DOHH2 (cell line): Measurements from ENCODE around the gene COQ9.

Experiments
- H3F3A ChIP-seq: fragments of 200-600 bp; sonication (generic), shearing (Covaris generic); 2 replicates; pipeline ENCODE4 v1.6.0; 2016; ENCODE audit warnings: antibody characterized with exemption, mild to moderate bottlenecking; ENCODE audit not compliant: control insufficient read depth, insufficient read depth
- H3K27ac ChIP-seq: fragments of 200-600 bp; sonication (generic); 2 replicates; pipeline ENCODE4 v1.5.1; 2014; ENCODE audit warnings: low read depth, mild to moderate bottlenecking, low read length, moderate library complexity
- H3K27me3 ChIP-seq: fragments of 200-600 bp; sonication (generic); 2 replicates; pipeline ENCODE4 v1.6.1; 2014; ENCODE audit warnings: mild to moderate bottlenecking, low read length, mixed read lengths; ENCODE audit not compliant: control insufficient read depth
- H3K36me3 ChIP-seq: fragments of 200-600 bp; sonication (generic); 2 replicates; pipeline ENCODE4 v1.6.1; 2014; ENCODE audit warnings: mild to moderate bottlenecking, low read length, moderate library complexity, mixed read lengths; ENCODE audit not compliant: control insufficient read depth
- H3K4me1 ChIP-seq: fragments of 200-600 bp; sonication (generic); 2 replicates; pipeline ENCODE4 v1.6.1; 2014; ENCODE audit warnings: mild to moderate bottlenecking, low read length, mixed read lengths; ENCODE audit not compliant: control insufficient read depth
- H3K4me2 ChIP-seq: fragments of 200-600 bp; sonication (generic); 2 replicates; pipeline ENCODE4 v1.6.0; 2014; ENCODE audit warnings: mild to moderate bottlenecking, low read length, moderate library complexity
- H3K4me3 ChIP-seq: fragments of 200-600 bp; sonication (generic); 2 replicates; pipeline ENCODE4 v1.5.1; 2014; ENCODE audit warnings: mild to moderate bottlenecking, low read length, mixed read lengths
- H3K79me2 ChIP-seq: fragments of 200-600 bp; sonication (generic); 2 replicates; pipeline ENCODE4 v1.6.1; 2014; ENCODE audit warnings: mild to moderate bottlenecking, low read length, mixed read lengths; ENCODE audit not compliant: control insufficient read depth
- H3K9me2 ChIP-seq: fragments of 200-600 bp; sonication (generic); replicated peaks from 2 replicates; pipeline ENCODE4 v1.6.1; 2014; ENCODE audit warnings: mild to moderate bottlenecking, low read length, mixed read lengths; ENCODE audit not compliant: control insufficient read depth
- H3K9me3 ChIP-seq: fragments of 200-600 bp; sonication (generic); 2 replicates; pipeline ENCODE4 v1.6.1; 2014; ENCODE audit warnings: antibody characterized with exemption, low read length, mixed read lengths; ENCODE audit not compliant: control insufficient read depth, insufficient read depth
- H4K20me1 ChIP-seq: fragments of 200-600 bp; sonication (generic); 2 replicates; pipeline ENCODE4 v1.6.0; 2014; ENCODE audit warnings: low read depth, mild to moderate bottlenecking, antibody characterized with exemption, low read length, moderate library complexity; ENCODE audit not compliant: control insufficient read depth, insufficient read depth
- EZH2phosphoT487 ChIP-seq: fragments of 200-600 bp; sonication (generic); IDR thresholded peaks from 2 replicates; pipeline ENCODE4 v1.6.1; 2017; ENCODE audit warnings: borderline replicate concordance, mild to moderate bottlenecking, antibody characterized with exemption, low read length, moderate library complexity, mixed read lengths
- TF ChIP-seq, protein P1 (sequence below): fragments of 200-600 bp; sonication (generic); IDR thresholded peaks from one replicate; pipeline ENCODE4 v1.5.1; 2014; ENCODE audit warnings: antibody characterized with exemption, mild to moderate bottlenecking, low read depth, low read length; ENCODE audit not compliant: poor library complexity, severe bottlenecking

COQ9 gene

DNA sequence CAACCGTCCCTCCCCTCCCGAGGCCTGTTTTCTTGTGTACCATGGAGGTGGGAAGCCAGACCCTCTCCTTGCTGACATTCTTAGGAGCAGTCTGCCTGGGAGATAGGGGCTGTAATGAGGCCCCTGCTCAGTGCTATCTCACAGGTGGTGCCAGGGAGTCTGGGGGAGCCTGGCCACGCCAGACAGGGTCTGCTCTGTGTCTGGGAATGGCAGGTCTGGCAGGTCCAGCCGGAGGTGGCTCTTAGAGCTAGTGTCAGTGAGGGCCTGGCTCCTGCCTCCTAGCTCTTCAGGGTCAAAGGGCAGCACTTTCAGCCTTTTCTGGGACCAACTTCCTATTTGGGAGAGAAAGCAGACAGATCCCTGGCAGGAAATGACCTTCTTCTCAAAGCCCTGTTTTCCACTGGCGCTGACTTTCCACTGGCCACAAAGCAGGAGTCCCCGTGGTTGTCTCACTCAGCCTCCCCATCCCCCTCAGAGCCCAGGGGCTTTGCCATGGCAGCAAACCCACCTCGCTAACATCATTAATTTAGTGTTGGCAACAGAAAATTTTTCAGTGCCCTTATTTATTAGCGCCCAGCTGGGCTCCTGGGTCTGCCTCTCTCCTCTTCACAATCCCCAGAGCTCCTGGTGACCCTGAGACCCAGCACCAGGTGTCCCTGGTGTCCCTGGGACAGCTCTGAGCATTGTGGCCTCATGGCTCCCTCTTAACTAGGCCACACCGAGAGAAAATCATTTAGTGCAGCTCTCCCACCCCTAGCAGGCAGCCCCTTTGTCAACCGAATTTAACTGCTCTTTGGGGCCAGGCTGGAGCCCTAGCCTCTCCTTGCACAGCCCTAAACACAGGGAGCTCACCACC is 63.0 kb downstream of the COQ9 start:
- H3F3A ChIP-seq = no peaks in the 10 kb centered on the region
- no peaks in the 10 kb centered on the region for H3K79me2 ChIP-seq
- H3K27ac ChIP-seq = no peak overlapping the region
- no peaks in the 10 kb centered on the region for H3K36me3 ChIP-seq
- no peaks in the 10 kb centered on the region for H3K9me2 ChIP-seq
- H3K27me3 ChIP-seq = peaks cover 24% of the 10 kb centered on the region
- H4K20me1 ChIP-seq = no peaks in the 10 kb centered on the region
- TF ChIP-seq, protein P1, sequence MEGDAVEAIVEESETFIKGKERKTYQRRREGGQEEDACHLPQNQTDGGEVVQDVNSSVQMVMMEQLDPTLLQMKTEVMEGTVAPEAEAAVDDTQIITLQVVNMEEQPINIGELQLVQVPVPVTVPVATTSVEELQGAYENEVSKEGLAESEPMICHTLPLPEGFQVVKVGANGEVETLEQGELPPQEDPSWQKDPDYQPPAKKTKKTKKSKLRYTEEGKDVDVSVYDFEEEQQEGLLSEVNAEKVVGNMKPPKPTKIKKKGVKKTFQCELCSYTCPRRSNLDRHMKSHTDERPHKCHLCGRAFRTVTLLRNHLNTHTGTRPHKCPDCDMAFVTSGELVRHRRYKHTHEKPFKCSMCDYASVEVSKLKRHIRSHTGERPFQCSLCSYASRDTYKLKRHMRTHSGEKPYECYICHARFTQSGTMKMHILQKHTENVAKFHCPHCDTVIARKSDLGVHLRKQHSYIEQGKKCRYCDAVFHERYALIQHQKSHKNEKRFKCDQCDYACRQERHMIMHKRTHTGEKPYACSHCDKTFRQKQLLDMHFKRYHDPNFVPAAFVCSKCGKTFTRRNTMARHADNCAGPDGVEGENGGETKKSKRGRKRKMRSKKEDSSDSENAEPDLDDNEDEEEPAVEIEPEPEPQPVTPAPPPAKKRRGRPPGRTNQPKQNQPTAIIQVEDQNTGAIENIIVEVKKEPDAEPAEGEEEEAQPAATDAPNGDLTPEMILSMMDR = no peak
- no peak for TF ChIP-seq EZH2phosphoT487
- no peak overlapping the region for H3K4me3 ChIP-seq
- no peak overlapping the region for H3K4me2 ChIP-seq
- no peaks in the 10 kb centered on the region for H3K4me1 ChIP-seq
- H3K9me3 ChIP-seq = no peaks in the 10 kb centered on the region
